ENCODE data around the gene LRRC7. TPM values are rescaled to one million over a fixed set of nuclear protein-coding genes. Genes with fewer than 3 reads are reported as not detected.

Gene LRRC7
- total and polyA plus RNA-seq, 2 of the 8 experiments (the other 6 are each of a cell fraction or from before 2014, with no cell fraction given) = 0.03 to 0.17 TPM

GRCh38 chr1:69572921-69573320 is 5.2 kb downstream of the LRRC7 start:
- 88% methylated on average over 2 of the region's 2 CpGs; no CpG with 5 or more reads in 1 of the 2 experiments for WGBS, 2 experiments (ENCODE audit: extremely low coverage in 1 of 2, insufficient coverage in 1 of 2, insufficient read length in 1 of 2, insufficient replicate concordance in 2 of 2, low coverage in 1 of 2, low lambda C conversion rate in 2 of 2, missing lambda C conversion rate in 1 of 2)
- FAIRE-seq (no peak), DNase-seq (ENCODE audit: low read depth in 1 of 2, low spot score in 2 of 2) (no peak)
- Histone ChIP-seq H3K4me3 (ENCODE audit: extremely low read depth in 1 of 4, insufficient read depth in 2 of 4, low read depth in 3 of 4, low read length in 4 of 4) (no peak overlapping the region), H3K79me1 (ENCODE audit: low read depth, low read length) (no peaks in the 10 kb centered on the region), H3K27me3 (replicated peaks in 1 of 4; ENCODE audit: control insufficient read depth in 3 of 4, extremely low read depth in 1 of 4, insufficient read depth in 3 of 4, low read length in 3 of 4) (peaks cover 18 to 32% (median 29%) of the 10 kb centered on the region in 4 experiments), H3K27ac (ENCODE audit: low read depth, low read length) (no peak overlapping the region), H3K56ac (replicated peaks; ENCODE audit: insufficient read length, low read depth, low read length) (no peak overlapping the region), H4K91ac (replicated peaks; ENCODE audit: insufficient read length, low read length) (no peak overlapping the region), H4K20me1 (replicated peaks in 1 of 2; ENCODE audit: control insufficient read depth in 1 of 2, insufficient read depth in 2 of 2, low read length in 2 of 2) (no peaks in the 10 kb centered on the region), H3K23me2 (ENCODE audit: low read depth, low read length) (peaks cover 13% of the 10 kb centered on the region; the same call in 1 of the 2 replicates), H4K5ac (ENCODE audit: insufficient read length, low read depth, low read length) (no peak overlapping the region), H3K4me2 (ENCODE audit: insufficient read depth in 1 of 2, low read depth in 2 of 2, low read length in 2 of 2) (no peak overlapping the region), H3K14ac (ENCODE audit: insufficient read length) (no peak overlapping the region), H3K23ac (ENCODE audit: insufficient read length) (no peak overlapping the region), H2AK5ac (ENCODE audit: low read depth, low read length) (no peak overlapping the region), H3K4ac (replicated peaks; ENCODE audit: insufficient read length, low read depth, low read length) (no peak overlapping the region), H3K79me2 (ENCODE audit: control insufficient read depth in 1 of 2, insufficient read depth in 2 of 2, low read length in 2 of 2) (no peaks in the 10 kb centered on the region), H2BK15ac (ENCODE audit: low read length) (no peak overlapping the region), H3K9me3 (ENCODE audit: insufficient read depth in 2 of 2, low read depth in 1 of 2, low read length in 1 of 2) (no peaks in the 10 kb centered on the region), H2BK5ac (ENCODE audit: low read depth, low read length) (no peak overlapping the region), H3K9ac (replicated peaks in 1 of 4; ENCODE audit: extremely low read depth in 1 of 4, low read depth in 3 of 4, low read length in 3 of 4) (no peak overlapping the region), H2AFZ (ENCODE audit: low read length) (no peak overlapping the region), H3K4me1 (replicated peaks in 1 of 4; ENCODE audit: control insufficient read depth in 3 of 4, insufficient read depth in 4 of 4, low read length in 3 of 4) (peaks cover 0 to 9% (median 3%) of the 10 kb centered on the region in 4 experiments; a peak in 3 of 7 replicates), H2BK120ac (replicated peaks; ENCODE audit: low read depth, low read length) (no peak overlapping the region), H2BK12ac (ENCODE audit: low read depth, low read length) (no peak overlapping the region), H2BK20ac (ENCODE audit: low read length) (no peak overlapping the region), H4K8ac (ENCODE audit: extremely low read depth, insufficient read depth, low read length) (no peak overlapping the region), H3K18ac (ENCODE audit: extremely low read depth, low read length) (no peak overlapping the region), H3K36me3 (ENCODE audit: control insufficient read depth in 2 of 4, insufficient read depth in 4 of 4, low read length in 3 of 4) (no peaks in the 10 kb centered on the region)
- POLR2A ChIA-PET (ENCODE audit: partially characterized antibody) = no interaction called here
- CTCF ChIA-PET (ENCODE audit: partially characterized antibody) = no interaction called here
- TF ChIP-seq EP300 (IDR thresholded peaks at IDR 0.05; ENCODE audit: borderline replicate concordance in 1 of 2, low read depth in 2 of 2, low read length in 2 of 2) (no peak), CBX5 (IDR thresholded peaks at IDR 0.05; ENCODE audit: low read depth, low read length) (no peak), GTF2F1 (IDR thresholded peaks at IDR 0.05; ENCODE audit: borderline replicate concordance, low read depth, low read length) (no peak), BACH1 (IDR thresholded peaks at IDR 0.05; ENCODE audit: low read length) (no peak), HDAC6 (IDR thresholded peaks at IDR 0.05; ENCODE audit: low read depth, low read length) (no peak), JUND (IDR thresholded peaks at IDR 0.05; ENCODE audit: low read length) (no peak), KDM1A (IDR thresholded peaks at IDR 0.05; ENCODE audit: borderline replicate concordance, low read length) (no peak), SP4 (IDR thresholded peaks at IDR 0.05; ENCODE audit: low read length) (no peak), EGR1 (IDR thresholded peaks at IDR 0.05; ENCODE audit: borderline replicate concordance, low read depth, low read length) (no peak), CTBP2 (IDR thresholded peaks at IDR 0.05; ENCODE audit: borderline replicate concordance, insufficient read depth, insufficient read length, low read length) (no peak), NANOG (IDR thresholded peaks at IDR 0.05; ENCODE audit: insufficient read depth, low read depth, low read length, poor library complexity, severe bottlenecking) (no peak)
